SU-DHL-6 (cell line): ENCODE data around the gene LIPT2.

Experiments
- CTCF ChIP-seq: fragments of 200-600 bp; sonication (generic); IDR thresholded peaks from one replicate; pipeline ENCODE4 v1.5.1; 2017; ENCODE audit warnings: antibody characterized with exemption, mild to moderate bottlenecking, low read length, moderate library complexity; ENCODE audit not compliant: insufficient read depth, poor library complexity, severe bottlenecking
- EZH2phosphoT487 ChIP-seq: fragments of 200-600 bp; sonication (generic), shearing (Covaris generic); conservative IDR thresholded peaks from 2 replicates; pipeline ENCODE4 v1.6.1; 2018; ENCODE audit warnings: mild to moderate bottlenecking, antibody characterized with exemption, low read length, moderate library complexity, mixed read lengths

GRCh38 chr11:74460065-74460464, 33.5 kb downstream of the LIPT2 start:
- TF ChIP-seq CTCF (no peak), EZH2phosphoT487 (no peak)
